ENCODE data around the gene YY1. TPM values are rescaled to one million over a fixed set of nuclear protein-coding genes. Genes with fewer than 3 reads are reported as not detected.

YY1 gene
- total and polyA plus RNA-seq, 2 of the 4 experiments (the other 2 are of a cell fraction) = 21.7 to 29.9 TPM

DNA sequence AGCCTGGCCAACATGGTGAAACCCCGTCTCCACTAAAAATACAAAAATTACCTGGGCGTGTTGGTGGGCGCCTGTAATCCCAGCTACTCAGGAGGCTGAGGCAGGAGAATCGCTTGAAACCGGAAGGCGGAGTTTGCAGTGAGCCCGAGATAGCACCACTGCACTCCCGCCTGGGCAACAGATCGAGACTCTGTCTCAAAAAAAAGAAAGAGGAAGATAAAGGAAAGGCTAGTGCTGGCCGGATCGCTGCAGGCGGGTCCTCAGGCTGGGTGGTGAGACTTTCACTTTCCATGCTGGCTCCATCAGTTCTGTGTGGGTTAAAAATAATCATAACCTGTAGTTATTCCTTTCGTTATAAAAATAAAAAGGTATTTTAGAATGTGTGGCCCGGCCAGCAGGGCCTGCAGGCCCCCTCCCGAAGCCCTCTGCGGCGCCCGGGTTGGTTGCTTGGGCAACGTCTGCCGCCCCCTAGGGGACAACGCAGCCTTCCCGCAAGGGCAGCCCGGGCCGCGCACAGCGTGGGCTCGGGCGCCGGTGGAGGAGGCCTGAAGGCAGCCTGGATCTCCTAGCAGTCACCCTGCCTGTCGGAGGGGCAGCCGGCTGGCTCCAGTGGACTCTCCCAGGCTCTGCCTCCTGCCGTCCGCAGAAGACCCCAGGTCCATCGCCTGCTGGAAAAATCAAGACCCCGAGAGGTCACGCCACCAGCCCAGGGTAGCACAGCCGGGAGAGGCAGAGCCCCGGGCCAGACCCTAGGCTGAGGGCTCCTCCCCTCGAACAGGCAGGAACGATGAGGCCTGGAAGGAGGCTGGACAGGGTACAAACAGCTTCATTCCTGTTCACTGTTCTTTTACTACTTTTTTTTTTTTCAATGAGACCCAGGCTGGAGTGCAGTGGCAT is 79.2 kb downstream of the YY1 start:
- no peak overlapping the region for H4K91ac ChIP-seq (ENCODE audit: insufficient read depth, low read depth, low read length)
- H3K4ac ChIP-seq (ENCODE audit: low read depth, low read length) = peak overlapping the region; percentile 60; the same call in 1 of the 2 replicates
- peak overlapping the region; percentile 78 for H2AK9ac ChIP-seq (replicated peaks; ENCODE audit: low read depth, low read length, poor library complexity)
- no peaks in the 10 kb centered on the region for H3K9me1 ChIP-seq (ENCODE audit: insufficient read depth, low read length)
- H3K18ac ChIP-seq (ENCODE audit: low read depth, low read length) = no peak overlapping the region
- in situ Hi-C loops (cut with MboI; ENCODE audit: low sequenced_read_pairs) (no loop called here), intact Hi-C loops (cut with micrococcal nuclease) (no loop called here), dilution Hi-C loops (cut with HindIII; ENCODE audit: low sequenced_read_pairs, unreplicated experiment) (no loop called here)
- peak overlapping the region; percentile 9; the same call in 1 of the 2 replicates for H3K14ac ChIP-seq (replicated peaks; ENCODE audit: low read depth, low read length)
- H2BK120ac ChIP-seq (ENCODE audit: low read depth, low read length) = peak overlapping the region; percentile 15; the same call in 1 of the 2 replicates
- no peaks in the 10 kb centered on the region for H3K9me3 ChIP-seq (ENCODE audit: control insufficient read depth, insufficient read depth, low read length)
- H2BK5ac ChIP-seq (ENCODE audit: low read depth, low read length, poor library complexity, severe bottlenecking) = no peak overlapping the region
- no peaks in the 10 kb centered on the region for H3K36me3 ChIP-seq (ENCODE audit: control insufficient read depth, insufficient read depth, low read length)
- BruUV-seq (replicated peaks) = no TSS peak
- H3K4me3 ChIP-seq (ENCODE audit: insufficient read depth, low read depth, low read length) = no peak overlapping the region
- H3K23ac ChIP-seq (ENCODE audit: low read depth, low read length) = no peak overlapping the region
- H2AK5ac ChIP-seq (ENCODE audit: low read depth, low read length) = no peak overlapping the region
- H3K79me1 ChIP-seq (ENCODE audit: low read depth in 1 of 2, low read length in 2 of 2) = no peaks in the 10 kb centered on the region
- 41% methylated on average over 16 of the region's 40 CpGs; no CpG with 5 or more reads in 1 of the 2 experiments for WGBS, 2 experiments (ENCODE audit: extremely low coverage in 2 of 2, insufficient read length in 1 of 2)
- H2BK20ac ChIP-seq (ENCODE audit: low read depth, low read length) = no peak overlapping the region
- peak overlapping the region; percentile 54 to 69; a peak in 2 of 4 replicates for H4K8ac ChIP-seq (ENCODE audit: low read depth in 2 of 2, low read length in 2 of 2)
- DNase-seq = peak; percentile 26
- peak; percentile 91 for ATAC-seq (ENCODE audit: low read depth)
- H3K27ac ChIP-seq (ENCODE audit: insufficient read depth, low read length) = no peak overlapping the region
- ChIA-PET CTCF (interaction anchor here (0.8 kb wide), 2 partner anchors 8 to 21 kb away, joined by 3 read pairs; no protein-coding TSS in a partner anchor), POLR2A (ENCODE audit: unreplicated experiment) (no interaction called here)
- H3K27me3 ChIP-seq (ENCODE audit: control insufficient read depth, insufficient read depth, low read length) = no peaks in the 10 kb centered on the region; the same call in 1 of the 2 replicates
- H3K56ac ChIP-seq (ENCODE audit: extremely low read depth, insufficient read depth, low read length) = no peak overlapping the region
- no peaks in the 10 kb centered on the region for H4K20me1 ChIP-seq (ENCODE audit: insufficient read depth, low read length)
- H4K5ac ChIP-seq (ENCODE audit: low read depth, low read length) = peak overlapping the region; percentile 29; the same call in 1 of the 2 replicates
- H3K4me1 ChIP-seq (ENCODE audit: control insufficient read depth, insufficient read depth, low read length) = peaks cover 2% of the 10 kb centered on the region; the same call in 1 of the 2 replicates
- H3K9ac ChIP-seq (ENCODE audit: low read depth, low read length) = no peak overlapping the region; the same call in 1 of the 2 replicates
- H2AFZ ChIP-seq (replicated peaks; ENCODE audit: low read length, poor library complexity) = peak overlapping the region; percentile 83
- H3K4me2 ChIP-seq (ENCODE audit: low read depth, low read length) = 0 out of 2 replicates have a peak overlapping the region, but pooled peaks have one; percentile 25
- no peak overlapping the region for H2BK15ac ChIP-seq (ENCODE audit: low read depth, low read length)
- TF ChIP-seq POLR2A (IDR thresholded peaks at IDR 0.05; ENCODE audit: low read depth, low read length) = no peak
- peak; percentile 34 for TF ChIP-seq RAD21 (IDR thresholded peaks at IDR 0.05; ENCODE audit: low read length)
- no peak for TF ChIP-seq NFE2L2 (IDR thresholded peaks at IDR 0.05; ENCODE audit: low read depth, low read length)
- TF ChIP-seq FOS (IDR thresholded peaks at IDR 0.05; ENCODE audit: low read depth, low read length) = no peak
- TF ChIP-seq MAFK (IDR thresholded peaks at IDR 0.05; ENCODE audit: low read depth, low read length) = no peak
- peak; percentile 46; the same call in 1 of the 2 replicates for TF ChIP-seq MAZ (IDR thresholded peaks at IDR 0.05; ENCODE audit: borderline replicate concordance, low read depth, low read length)
- TF ChIP-seq RCOR1 (IDR thresholded peaks at IDR 0.05; ENCODE audit: insufficient replicate concordance, low read length) = no peak
- TF ChIP-seq, protein P1, sequence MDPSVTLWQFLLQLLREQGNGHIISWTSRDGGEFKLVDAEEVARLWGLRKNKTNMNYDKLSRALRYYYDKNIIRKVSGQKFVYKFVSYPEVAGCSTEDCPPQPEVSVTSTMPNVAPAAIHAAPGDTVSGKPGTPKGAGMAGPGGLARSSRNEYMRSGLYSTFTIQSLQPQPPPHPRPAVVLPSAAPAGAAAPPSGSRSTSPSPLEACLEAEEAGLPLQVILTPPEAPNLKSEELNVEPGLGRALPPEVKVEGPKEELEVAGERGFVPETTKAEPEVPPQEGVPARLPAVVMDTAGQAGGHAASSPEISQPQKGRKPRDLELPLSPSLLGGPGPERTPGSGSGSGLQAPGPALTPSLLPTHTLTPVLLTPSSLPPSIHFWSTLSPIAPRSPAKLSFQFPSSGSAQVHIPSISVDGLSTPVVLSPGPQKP (IDR thresholded peaks at IDR 0.05; ENCODE audit: borderline replicate concordance, low read depth, low read length) = no peak
- TF ChIP-seq, protein P2, sequence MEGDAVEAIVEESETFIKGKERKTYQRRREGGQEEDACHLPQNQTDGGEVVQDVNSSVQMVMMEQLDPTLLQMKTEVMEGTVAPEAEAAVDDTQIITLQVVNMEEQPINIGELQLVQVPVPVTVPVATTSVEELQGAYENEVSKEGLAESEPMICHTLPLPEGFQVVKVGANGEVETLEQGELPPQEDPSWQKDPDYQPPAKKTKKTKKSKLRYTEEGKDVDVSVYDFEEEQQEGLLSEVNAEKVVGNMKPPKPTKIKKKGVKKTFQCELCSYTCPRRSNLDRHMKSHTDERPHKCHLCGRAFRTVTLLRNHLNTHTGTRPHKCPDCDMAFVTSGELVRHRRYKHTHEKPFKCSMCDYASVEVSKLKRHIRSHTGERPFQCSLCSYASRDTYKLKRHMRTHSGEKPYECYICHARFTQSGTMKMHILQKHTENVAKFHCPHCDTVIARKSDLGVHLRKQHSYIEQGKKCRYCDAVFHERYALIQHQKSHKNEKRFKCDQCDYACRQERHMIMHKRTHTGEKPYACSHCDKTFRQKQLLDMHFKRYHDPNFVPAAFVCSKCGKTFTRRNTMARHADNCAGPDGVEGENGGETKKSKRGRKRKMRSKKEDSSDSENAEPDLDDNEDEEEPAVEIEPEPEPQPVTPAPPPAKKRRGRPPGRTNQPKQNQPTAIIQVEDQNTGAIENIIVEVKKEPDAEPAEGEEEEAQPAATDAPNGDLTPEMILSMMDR (conservative IDR thresholded peaks at IDR 0.05; ENCODE audit: low read depth, low read length) = peak; percentile 65
- TF ChIP-seq MXI1 (IDR thresholded peaks at IDR 0.05; ENCODE audit: borderline replicate concordance, low read depth, low read length) = no peak
- TF ChIP-seq CHD1 (IDR thresholded peaks at IDR 0.05; ENCODE audit: low read depth, low read length) = no peak
- no peak for TF ChIP-seq RFX5 (IDR thresholded peaks at IDR 0.05; ENCODE audit: low read depth, low read length)
- TF ChIP-seq, protein P3, sequence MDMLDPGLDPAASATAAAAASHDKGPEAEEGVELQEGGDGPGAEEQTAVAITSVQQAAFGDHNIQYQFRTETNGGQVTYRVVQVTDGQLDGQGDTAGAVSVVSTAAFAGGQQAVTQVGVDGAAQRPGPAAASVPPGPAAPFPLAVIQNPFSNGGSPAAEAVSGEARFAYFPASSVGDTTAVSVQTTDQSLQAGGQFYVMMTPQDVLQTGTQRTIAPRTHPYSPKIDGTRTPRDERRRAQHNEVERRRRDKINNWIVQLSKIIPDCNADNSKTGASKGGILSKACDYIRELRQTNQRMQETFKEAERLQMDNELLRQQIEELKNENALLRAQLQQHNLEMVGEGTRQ (IDR thresholded peaks at IDR 0.05; ENCODE audit: low read depth, low read length) = no peak
